ENCODE data around the gene SOST. TPM values are rescaled to one million over a fixed set of nuclear protein-coding genes. Genes with fewer than 3 reads are reported as not detected.
"Not testable (repeated sequence)": the region's sequence is repeated elsewhere in the genome, so short reads cannot be mapped to it uniquely, and the experiment has no call there.

Gene SOST
- total RNA-seq: not detected
- long read RNA-seq: 0 reads

DNA sequence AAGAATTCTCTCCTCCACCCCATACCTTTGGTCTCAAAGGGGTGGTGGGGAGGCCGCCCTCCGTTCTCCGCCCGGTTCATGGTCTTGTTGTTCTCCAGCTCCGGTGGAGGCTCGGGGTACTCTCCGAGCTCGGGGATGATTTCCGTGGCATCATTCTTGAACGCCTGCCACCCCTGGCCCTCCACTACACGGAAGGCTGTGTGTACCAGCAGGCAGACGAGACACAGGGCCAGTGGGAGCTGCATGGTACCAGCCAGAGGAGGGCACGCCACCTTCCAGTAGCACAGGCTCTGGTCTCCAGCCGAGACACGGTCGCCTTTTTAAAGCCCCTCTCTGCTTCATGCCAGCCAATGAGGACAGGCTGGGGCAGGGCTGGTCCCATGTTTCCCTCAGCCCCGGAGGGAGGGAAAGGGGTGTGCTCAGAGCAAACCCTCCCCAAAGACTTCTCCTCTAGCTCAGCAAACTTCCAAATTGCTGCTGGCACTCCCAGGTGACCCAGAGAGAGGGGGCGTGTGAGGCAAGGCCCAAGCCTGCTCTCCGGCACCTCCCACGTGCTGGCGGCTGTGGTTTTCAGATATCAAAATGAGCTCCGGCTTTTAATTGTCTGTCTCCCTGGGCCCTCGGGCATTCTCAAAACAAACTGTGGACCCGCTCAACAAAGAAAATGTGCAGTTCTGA is at the start of gene SOST:
Gene SOST, minus strand, starts transcription at position 295 of the 678 bp plus-strand sequence. Its CDS starts 50 bp downstream, at position 245.
- intact Hi-C loops (cut with DNase I): no loop called here
- no peak for DNase-seq (ENCODE audit: missing footprints)
- ATAC-seq: no peak

DNA sequence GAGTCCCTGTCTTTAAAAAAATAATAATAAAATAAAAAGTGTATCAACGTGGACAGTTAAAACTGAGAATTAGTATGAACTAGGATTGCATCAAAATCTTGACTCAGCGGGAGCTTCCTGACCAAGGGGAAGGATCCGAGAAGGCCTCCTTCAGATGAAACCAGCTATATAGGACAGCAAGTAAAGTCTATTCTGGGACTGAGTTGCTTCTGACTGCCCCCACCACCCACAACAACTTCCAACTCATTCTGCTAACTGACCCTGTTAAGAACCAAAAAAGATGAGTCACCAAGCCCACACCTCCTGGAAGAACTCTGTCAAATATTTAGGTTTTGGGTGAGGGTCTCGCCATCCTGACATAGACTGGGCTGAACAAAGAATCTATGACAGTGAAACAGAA is 49.5 kb upstream of the SOST start:
- intact Hi-C loops (cut with DNase I): no loop called here
- DNase-seq (ENCODE audit: missing footprints): no peak
- no peak for ATAC-seq

DNA sequence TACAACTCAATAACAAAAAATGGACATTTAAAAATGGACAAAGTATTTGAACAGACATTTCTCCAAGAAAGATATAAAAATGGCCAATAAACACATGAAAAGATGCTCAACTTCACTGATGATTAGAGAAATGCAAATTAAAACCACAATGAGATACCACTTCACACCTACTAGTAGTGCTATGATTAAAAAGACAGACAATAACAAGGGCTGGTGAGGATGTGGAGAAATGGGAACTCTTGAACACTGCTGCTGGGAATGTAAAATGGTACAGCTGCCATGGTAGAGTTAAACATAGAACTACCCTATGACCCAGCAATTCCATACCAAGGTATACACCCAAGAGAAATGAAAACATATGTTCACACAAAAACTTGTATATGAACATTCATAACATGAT is 46.5 kb upstream of the SOST start:
- intact Hi-C loops (cut with DNase I): no loop called here
- DNase-seq (ENCODE audit: missing footprints): no peak
- ATAC-seq: no peak

DNA sequence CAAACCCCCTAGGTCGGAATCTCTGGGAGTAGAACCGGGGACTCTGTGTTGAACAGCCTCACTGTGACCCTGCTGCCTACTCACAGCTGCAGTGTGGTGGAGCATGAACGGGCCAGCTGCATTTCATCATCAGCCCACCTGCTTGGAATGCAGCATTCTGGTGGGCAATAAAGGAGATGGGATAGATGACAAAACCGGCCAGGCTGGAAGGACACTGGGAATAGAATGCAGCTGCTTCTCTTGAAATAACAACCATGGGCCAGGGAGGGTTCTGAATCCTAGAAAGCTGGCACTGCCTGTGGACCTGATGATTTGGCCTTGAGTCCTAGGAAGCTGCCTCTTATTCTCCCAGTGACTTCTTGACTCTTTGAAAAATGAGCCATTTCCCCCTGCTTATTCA is 45.2 kb upstream of the SOST start:
- ATAC-seq: no peak
- no peak for DNase-seq (ENCODE audit: missing footprints)
- intact Hi-C loops (cut with DNase I): no loop called here

DNA sequence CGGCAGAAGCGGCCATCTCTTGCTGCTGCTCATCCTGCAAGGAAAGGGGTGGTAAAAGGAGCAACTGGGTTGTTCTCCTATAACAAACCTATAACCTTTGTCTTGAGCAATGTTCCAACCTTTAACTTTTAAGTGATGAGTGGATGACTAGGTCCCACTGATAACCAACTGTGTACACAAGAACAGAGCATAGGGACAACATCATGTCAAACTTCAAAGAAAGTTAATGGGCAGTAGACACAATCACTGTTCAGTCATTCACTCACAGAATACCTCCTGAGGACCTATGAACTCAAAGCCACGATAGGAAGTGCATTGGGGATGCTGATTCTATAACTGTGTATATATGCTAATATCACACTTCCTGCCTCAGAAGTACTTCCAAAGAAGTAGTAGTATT is 43.3 kb upstream of the SOST start:
- intact Hi-C loops (cut with DNase I): no loop called here
- DNase-seq (ENCODE audit: missing footprints) (no peak), ATAC-seq (no peak)

DNA sequence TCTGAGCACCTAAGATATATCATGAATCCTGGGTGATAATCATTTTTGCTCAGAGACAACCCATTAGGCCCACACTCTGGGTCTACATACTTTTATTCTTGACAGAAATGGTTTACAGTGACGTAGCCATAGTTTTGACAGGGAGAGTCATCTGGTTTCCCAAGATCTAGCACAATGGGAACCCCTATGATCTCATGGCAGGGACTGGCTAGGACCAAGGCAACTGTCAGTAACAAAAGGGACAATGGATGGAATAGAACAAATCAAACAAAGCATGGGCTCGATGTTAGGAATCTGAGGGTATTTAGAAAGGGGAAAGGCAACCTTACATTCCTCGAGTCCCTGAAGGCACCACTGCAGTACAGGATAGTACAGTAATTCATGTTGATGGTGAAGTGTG is 42.1 kb upstream of the SOST start:
- intact Hi-C loops (cut with DNase I): no loop called here
- no peak for DNase-seq (ENCODE audit: missing footprints)
- no peak for ATAC-seq

DNA sequence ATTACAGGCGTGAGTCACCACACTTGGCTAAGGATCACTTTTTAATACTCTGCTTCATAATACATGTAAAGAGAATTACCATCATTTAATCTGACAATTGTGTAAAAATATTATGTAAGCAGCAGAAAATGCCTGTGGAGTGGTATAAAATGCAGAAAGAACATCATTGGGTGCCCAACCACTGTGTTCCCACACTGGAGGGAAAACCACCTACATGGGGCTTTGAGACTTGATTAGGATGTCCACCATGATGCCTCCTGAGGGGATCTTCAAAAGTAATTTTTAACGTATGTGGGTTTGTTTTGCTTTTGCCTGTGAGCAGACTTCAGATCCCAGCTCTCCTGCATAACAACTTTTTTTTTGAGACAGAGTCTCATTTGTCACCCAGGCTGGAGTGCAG is 40.5 kb upstream of the SOST start:
- peak; percentile 15 for ATAC-seq
- intact Hi-C loops (cut with DNase I): no loop called here

DNA sequence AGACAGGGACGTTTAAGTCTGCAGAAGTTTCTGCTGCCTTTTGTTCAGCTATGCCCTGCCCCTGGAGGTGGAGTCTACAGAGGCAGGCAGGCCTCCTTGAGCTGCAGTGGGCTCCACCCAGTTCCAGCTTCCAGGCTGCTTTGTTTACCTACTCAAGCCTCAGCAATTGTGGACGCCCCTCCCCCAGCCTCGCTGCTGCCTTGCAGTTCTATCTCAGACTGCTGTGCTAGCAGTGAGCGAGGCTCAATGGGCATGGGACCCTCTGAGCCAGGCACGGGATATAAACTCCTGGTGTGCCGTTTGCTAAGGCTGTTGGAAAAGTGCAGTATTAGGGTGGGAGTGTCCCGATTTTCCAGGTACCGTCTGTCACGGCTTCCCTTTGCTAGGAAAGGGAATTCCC is 39.4 kb upstream of the SOST start:
- DNase-seq (ENCODE audit: missing footprints); intact Hi-C loops (cut with DNase I); ATAC-seq: not testable (repeated sequence)

More for the DNA sequence above, 40.5 kb upstream of the SOST start:
- DNase-seq (ENCODE audit: missing footprints): no peak

DNA sequence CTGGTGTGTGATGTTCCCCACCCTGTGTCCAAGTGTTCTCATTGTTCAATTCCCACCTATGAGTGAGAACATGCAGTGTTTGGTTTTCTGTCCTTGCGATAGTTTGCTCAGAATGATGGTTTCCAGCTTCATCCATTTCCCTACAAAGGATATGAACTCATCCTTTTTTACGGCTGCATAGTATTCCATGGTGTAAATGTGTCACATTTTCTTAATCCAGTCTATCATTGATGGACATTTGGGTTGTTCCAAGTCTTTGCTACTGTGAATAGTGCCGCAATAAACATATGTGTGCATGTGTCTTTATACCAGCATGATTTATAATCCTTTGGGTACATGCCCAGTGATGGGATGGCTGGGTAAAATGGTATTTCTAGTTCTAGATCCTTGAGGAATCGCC is 34.1 kb upstream of the SOST start:
- intact Hi-C loops (cut with DNase I); ATAC-seq; DNase-seq (ENCODE audit: missing footprints): not testable (repeated sequence)

DNA sequence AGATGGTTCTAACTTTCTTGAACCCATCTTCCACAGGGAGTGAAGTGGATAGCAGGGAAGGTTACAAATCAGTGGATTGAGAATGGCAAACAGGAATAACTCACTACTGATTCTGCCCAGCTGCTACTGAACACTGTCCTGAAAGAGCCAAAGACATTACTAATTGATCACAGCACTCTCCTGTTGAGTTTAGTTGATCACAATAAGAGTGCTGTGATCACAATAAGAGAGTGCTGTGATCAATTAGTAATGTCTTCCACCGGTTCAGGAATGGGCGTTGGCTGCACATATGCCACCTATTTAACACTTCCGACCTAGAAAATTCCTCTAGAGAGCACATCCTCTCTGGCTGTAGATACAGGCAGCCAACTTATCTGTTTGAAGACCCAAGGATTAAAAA is 33.0 kb upstream of the SOST start:
- no peak for ATAC-seq
- intact Hi-C loops (cut with DNase I): no loop called here
- no peak for DNase-seq (ENCODE audit: missing footprints)

DNA sequence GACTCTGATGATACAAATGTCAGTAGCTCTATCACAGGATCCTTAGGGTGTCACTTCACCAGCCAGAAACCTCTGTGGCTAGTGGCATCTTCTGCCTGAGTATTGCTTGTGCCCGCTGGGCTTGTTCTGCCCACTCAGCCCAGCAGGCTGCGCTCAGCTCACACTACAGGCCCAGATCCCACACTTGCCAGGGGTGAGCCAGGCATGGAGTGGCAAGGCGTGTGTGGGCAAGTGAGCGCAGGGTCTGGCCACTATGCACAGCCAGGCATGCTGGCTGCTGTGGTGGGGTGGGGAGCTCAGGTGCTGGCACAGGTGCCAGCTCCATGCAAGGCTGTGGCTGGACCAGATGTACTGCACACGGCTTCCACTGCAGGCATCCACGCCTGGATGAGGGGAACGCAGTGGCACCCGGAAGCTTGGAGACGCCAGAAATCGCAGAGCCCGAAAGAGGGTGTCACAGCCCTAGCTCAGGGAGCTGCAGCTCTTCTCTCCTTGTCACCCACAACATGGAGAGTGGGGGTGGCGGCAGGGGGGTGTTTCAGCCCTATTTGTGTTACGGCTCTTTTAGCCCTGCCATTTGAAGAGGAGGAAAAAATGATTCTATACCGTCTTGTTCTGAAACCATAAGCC is 31.8 kb upstream of the SOST start:
- ATAC-seq: peak; percentile 8
- intact Hi-C loops (cut with DNase I): no loop called here

DNA sequence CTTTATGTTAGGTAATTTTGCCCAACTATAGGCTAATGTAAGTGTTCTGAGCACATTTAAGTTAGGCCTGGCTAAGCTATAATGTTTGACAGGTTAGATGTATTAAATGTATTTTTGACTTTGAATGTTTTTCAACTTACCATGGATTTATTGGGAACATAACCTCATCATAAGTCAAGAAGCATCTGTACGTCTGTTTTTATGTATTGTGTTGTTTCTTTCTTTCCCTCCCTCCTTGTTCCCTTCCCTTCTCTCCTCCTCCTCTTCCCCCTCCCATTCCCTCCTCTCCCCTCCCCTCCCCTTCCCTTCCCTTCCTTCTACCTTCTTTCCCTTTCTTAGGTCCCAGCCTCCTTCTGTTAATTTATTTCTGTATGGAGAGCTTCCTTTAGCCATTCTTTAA is 30.9 kb upstream of the SOST start:
- no peak for ATAC-seq
- DNase-seq (ENCODE audit: missing footprints): no peak
- intact Hi-C loops (cut with DNase I): no loop called here

More for the DNA sequence above, 31.8 kb upstream of the SOST start:
- no peak for DNase-seq (ENCODE audit: missing footprints)

DNA sequence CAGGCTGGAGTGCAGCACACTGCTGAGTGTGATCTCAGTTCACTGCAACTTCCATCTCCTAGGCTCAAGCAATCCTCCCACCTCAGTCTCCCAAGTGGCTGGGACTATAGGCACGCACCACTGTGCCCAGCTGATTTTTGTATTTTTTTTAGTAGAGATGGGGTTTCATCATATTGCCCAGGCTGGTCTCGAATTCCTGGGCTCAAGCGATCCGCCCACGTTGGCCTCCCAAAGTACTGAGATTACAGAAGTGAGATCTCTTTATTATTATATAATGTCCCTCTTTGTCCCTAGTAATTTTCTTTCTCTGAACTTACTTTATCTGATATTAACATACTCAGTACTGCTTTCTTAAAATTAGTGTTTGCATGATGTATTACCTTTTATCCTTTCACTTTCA is 29.9 kb upstream of the SOST start:
- ATAC-seq (no peak), DNase-seq (ENCODE audit: missing footprints) (no peak)
- intact Hi-C loops (cut with DNase I): no loop called here

DNA sequence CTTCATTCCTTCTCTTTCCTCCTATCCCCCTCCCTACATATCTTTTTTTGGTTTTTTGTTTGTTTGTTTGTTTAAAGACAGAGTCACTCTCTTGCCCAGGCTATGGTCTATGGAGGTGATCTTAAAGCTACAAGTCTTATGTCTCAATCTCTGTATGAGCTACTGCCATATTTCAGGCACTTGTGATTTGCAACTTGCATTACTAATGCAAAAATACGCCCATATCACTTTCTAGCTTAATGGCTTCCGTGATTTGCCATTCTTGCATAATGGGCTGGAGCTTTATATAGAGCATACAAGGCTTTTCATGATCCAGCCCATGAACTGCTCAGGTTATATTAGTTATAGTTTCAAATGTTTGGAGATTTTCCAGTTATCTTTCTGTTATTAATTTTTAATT is 29.1 kb upstream of the SOST start:
- intact Hi-C loops (cut with DNase I): no loop called here
- DNase-seq (ENCODE audit: missing footprints) (no peak), ATAC-seq (no peak)

DNA sequence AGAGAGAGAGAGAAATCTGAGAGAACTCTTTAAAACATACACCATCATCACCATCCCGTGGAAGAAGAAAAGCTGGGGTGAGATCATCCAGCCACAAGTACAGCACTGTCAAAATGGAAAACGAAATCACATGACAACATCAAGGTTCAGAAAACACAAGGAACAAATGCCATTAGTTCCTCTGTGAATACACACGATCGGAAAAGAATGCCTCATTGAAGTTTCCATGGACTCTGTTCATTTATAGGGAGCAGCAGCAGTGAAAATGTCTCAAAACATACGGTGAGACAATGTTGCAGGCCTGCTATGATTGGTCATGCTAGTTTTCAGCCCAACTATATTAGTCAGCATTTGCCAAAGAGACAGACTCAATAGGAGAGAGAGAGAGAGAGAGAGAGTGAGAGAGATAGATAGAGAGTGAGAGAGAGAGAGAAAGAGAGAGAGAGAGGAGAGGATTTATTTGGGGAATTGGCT is 26.1 kb upstream of the SOST start:
- ATAC-seq: no peak
- intact Hi-C loops (cut with DNase I): no loop called here

DNA sequence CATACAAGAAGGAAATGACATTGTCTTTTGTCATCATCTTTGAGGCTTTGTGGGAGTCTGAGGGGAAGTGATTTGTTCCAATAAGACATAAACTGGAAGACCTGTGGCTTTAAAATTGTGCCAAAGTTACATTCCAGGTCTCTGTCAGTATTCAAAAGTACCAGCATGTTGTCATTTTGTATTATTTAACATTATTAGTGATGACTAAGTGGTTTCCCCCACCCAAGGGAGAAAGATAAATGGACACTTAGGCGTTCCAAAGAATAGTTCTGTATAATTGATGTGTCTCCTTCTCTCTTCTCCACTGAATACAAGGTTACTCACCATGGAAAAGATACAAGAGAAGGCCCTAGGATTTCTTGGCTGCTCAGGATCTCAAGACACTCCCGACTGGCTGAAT is 25.5 kb upstream of the SOST start:
- intact Hi-C loops (cut with DNase I): no loop called here

More for the DNA sequence above, 26.1 kb upstream of the SOST start:
- DNase-seq (ENCODE audit: missing footprints): no peak

DNA sequence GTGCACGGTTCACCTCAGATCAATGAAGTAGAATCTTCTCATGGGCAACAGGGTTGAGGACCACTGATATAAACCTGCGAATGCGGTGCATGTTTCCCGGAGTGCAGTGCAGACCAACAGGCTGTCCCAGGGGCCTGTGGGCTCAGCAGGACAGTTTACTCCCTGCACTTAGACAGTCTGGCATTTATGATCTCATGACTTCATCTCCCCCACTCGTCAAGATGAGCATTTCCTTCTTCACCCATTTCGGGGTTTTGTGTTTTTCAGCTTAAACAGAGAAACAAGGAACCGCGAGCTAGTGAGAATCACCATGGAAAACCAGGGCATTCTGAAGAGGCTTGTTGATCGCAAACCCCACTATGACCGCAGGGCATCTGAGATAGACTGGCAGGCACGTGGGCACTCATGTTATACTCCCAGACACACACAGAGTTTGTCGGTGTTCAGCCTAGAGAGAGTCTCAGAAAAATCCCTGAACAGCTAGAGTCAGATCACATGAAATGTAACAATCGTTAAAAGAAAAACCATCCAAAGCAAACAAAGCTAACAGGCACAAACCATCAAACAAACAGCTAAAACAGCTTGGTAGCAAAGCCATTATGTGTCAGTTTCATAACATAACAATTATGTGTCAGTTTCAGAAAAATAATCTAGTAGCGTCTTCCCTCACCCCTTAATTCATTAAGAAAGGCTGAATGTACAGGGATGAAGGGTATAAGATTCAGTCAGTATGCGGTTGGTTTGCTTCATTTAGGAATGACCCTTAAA is 24.5 kb upstream of the SOST start:
- intact Hi-C loops (cut with DNase I): no loop called here
- DNase-seq (ENCODE audit: missing footprints) (no peak), ATAC-seq (no peak)

More for the DNA sequence above, 25.5 kb upstream of the SOST start:
- ATAC-seq (no peak), DNase-seq (ENCODE audit: missing footprints) (no peak)

DNA sequence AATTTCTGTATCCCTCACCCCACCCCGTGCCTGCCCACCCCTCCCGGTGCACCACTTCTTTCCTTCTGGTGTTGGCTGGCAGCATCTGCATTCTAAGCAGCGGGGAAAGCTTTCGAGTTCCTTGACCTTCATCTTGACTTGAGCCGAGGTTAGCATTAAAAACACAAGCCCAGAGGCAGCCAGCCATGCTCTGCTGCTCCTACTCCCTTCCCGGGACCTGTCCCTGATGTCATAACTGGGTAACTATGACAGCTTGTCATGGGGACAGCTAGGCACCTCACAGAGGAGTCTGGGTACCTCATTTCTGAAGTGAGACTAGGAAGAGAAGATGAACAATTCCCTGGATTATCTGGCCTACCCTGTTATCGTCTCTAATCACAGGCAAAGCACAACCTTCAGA is 21.5 kb upstream of the SOST start, which contains the start of gene CFAP97D1:
Gene CFAP97D1, plus strand, starts transcription at position 301 of the 400 bp plus-strand sequence. Its CDS starts 28 bp downstream, at position 329.
- no peak for ATAC-seq
- no peak for DNase-seq (ENCODE audit: missing footprints)
- intact Hi-C loops (cut with DNase I): no loop called here

All from Right ventricle myocardium inferior (tissue), 1 donor.